Ascending aorta (tissue), 2 donors: ENCODE results near the gene EXOSC9. TPM values are rescaled to one million over a fixed set of nuclear protein-coding genes. Genes with fewer than 3 reads are reported as not detected.

Experiments
- DNase-seq, 2 donors: peaks; one replicate each; pipeline ENCODE4 v3.0.0-alpha.2; 2019; ENCODE audit warnings: low spot score in 2 of 2
- H3K27ac ChIP-seq, 2 donors: fragments of 200-600 bp; sonication (generic); one replicate each; pipeline ENCODE4 v1.5.1; 2016 to 2017; ENCODE audit warnings: mild to moderate bottlenecking in 1 of 2
- H3K27me3 ChIP-seq: fragments of 200-600 bp; sonication (generic); one replicate; pipeline ENCODE4 v1.5.1; 2017
- H3K36me3 ChIP-seq, 2 donors: fragments of 200-600 bp; sonication (generic); one replicate each; pipeline ENCODE4 v1.5.1; 2016
- H3K4me1 ChIP-seq, 2 donors: fragments of 200-600 bp; sonication (generic); one replicate each; pipeline ENCODE4 v1.5.1; 2016 to 2017; ENCODE audit warnings: mild to moderate bottlenecking in 1 of 2
- H3K4me3 ChIP-seq, 2 donors: fragments of 200-600 bp; sonication (generic); one replicate each; pipeline ENCODE4 v1.5.1; 2016 to 2017; ENCODE audit warnings: mild to moderate bottlenecking in 1 of 2
- H3K9me3 ChIP-seq, 2 donors: fragments of 200-600 bp; sonication (generic); one replicate each; pipeline ENCODE4 v1.5.1; 2016
- CTCF ChIP-seq, 3 experiments: fragments of 200-600 bp in 2 of 3; fragments of 450-650 bp in 1 of 3; sonication (generic) in 2 of 3; IDR thresholded peaks; one replicate each; pipeline ENCODE4 v1.5.1; 2016 to 2019; ENCODE audit warnings: antibody characterized with exemption in 3 of 3, mild to moderate bottlenecking in 1 of 3, moderate library complexity in 1 of 3
- intact Hi-C: fragments of 100-400 bp; cut with DNase I; formaldehyde crosslinking; loops from one replicate; pipeline ENCODE4 v1.15.1; 2023
- total RNA-seq: library from RNA; depleted of rRNA; stranded (reverse); fragments of >200 nt; gene quantifications from one replicate; pipeline ENCODE4 v1.1.0, GENCODE V29; 2016

EXOSC9 gene
- total RNA-seq, 1 donor from 2014 or later = 11.9 TPM

DNA sequence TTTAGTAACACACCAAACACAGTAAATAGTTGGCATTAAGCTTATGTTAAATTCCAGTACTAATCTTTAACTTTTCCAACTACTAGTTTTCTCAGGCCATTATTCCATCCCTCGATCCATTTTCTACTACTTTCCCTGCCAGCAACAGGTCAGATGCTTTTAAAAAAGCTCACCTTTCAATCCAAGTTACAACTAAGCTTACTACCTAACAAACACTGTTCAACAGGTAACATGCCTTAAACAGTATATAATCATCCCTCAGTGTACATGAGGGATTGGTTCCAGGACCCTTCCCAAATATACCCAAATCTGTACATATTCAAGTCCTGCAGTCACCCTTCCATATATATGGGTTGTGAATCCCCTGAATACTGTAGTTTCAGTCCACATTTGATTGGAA is 17.1 kb downstream of the EXOSC9 start:
- Histone ChIP-seq H3K27ac (no peak overlapping the region), H3K9me3 (no peaks in the 10 kb centered on the region), H3K36me3 (peaks cover 30 to 48% of the 10 kb centered on the region in 2 donors), H3K4me3 (no peak overlapping the region), H3K27me3 (no peaks in the 10 kb centered on the region), H3K4me1 (peaks cover 1 to 2% of the 10 kb centered on the region in 2 donors)
- intact Hi-C loops = no loop called here
- no peak for TF ChIP-seq CTCF (IDR thresholded peaks at IDR 0.05)
- DNase-seq = no peak

DNA sequence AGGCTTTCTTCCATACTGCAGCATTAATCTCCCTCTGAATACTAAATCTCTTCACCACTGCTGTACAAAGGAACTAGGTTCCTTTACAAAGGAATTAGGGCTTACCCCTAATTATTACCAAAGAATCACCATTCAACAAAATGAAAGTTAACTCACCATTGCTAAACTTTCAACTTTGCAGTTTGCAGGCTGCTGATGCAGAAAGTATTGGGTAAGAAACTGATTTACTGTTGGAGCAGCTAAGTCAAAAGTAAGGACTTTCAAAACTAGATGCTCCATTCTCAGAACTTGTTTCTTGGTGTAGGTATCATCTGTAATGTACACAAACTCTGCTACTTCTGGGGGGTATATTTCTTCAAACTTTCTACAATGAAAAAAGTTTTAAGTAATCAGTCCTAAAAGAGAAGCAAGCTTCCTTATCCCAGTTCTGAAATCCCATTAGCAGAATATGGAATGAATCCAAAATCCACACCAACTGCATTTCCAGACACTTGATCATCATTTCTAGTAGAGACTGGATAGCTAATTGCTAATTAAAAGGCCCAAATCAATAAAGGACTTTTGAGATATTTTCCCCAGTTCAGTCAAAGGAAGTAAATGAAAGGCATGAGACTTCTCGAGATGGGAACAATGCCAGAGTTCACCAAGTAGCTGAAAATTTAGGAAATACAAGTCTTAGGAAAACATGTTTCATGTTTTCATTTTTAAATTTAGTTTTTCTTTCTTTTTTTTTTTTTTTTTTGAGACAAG is 18.3 kb downstream of the EXOSC9 start:
- Histone ChIP-seq H3K9me3 (no peaks in the 10 kb centered on the region), H3K4me1 (peaks cover 4 to 6% of the 10 kb centered on the region in 2 donors), H3K36me3 (peaks cover 22 to 37% of the 10 kb centered on the region in 2 donors), H3K4me3 (no peak overlapping the region), H3K27me3 (no peaks in the 10 kb centered on the region), H3K27ac (no peak overlapping the region)
- DNase-seq = no peak
- no peak for TF ChIP-seq CTCF (IDR thresholded peaks at IDR 0.05)
- intact Hi-C loops = loop anchor here (1.0 kb wide), 1 partner anchor 18 kb away; the partner anchor contains the start of gene EXOSC9

- peaks cover 4 to 6% of the 10 kb centered on the region in 2 donors for H3K4me1 ChIP-seq
- TF ChIP-seq CTCF (IDR thresholded peaks at IDR 0.05) = no peak
- H3K36me3 ChIP-seq = peaks cover 5 to 19% of the 10 kb centered on the region in 2 donors
- intact Hi-C loops = loop anchor here (2.0 kb wide), 1 partner anchor 49 kb away; the partner anchor contains the start of gene BBS7
- no peaks in the 10 kb centered on the region for H3K27me3 ChIP-seq
- no peak overlapping the region for H3K27ac ChIP-seq
- H3K9me3 ChIP-seq = no peaks in the 10 kb centered on the region
- H3K4me3 ChIP-seq = no peak overlapping the region
- no peak for DNase-seq
Measured at GRCh38 chr4:121822047-121822446, 20.9 kb downstream of the EXOSC9 start.

GRCh38 chr4:121822796-121823504 is 21.8 kb downstream of the EXOSC9 start:
- H3K4me3 ChIP-seq = peak overlapping the region; percentile 68 to 76
- intact Hi-C loops = loop anchor here (1.0 to 2.0 kb wide), 2 partner anchors 22 to 48 kb away; partner anchors contain the start of genes BBS7 and EXOSC9
- no peaks in the 10 kb centered on the region for H3K9me3 ChIP-seq
- DNase-seq = no peak
- H3K36me3 ChIP-seq = peaks cover 5 to 20% of the 10 kb centered on the region in 2 donors
- no peaks in the 10 kb centered on the region for H3K27me3 ChIP-seq
- no peak overlapping the region for H3K27ac ChIP-seq
- peaks cover 4 to 6% of the 10 kb centered on the region in 2 donors for H3K4me1 ChIP-seq
- no peak for TF ChIP-seq CTCF (IDR thresholded peaks at IDR 0.05)

- intact Hi-C loops = loop anchor here (1.0 to 2.0 kb wide), 2 partner anchors 22 to 47 kb away; partner anchors contain the start of genes BBS7 and EXOSC9
- H3K9me3 ChIP-seq = no peaks in the 10 kb centered on the region
Measured at GRCh38 chr4:121823505-121824170, 22.5 kb downstream of the EXOSC9 start, which contains the start of gene CCNA2. Gene CCNA2 (minus strand): TSS chr4:121823883. CDS start chr4:121823628, 255 bp downstream.

More at GRCh38 chr4:121823505-121824170, 22.5 kb downstream of the EXOSC9 start, which contains the start of gene CCNA2:
- DNase-seq = peak; percentile 91 to 99
- Histone ChIP-seq H3K4me1 (peaks cover 4 to 6% of the 10 kb centered on the region in 2 donors), H3K27me3 (no peaks in the 10 kb centered on the region), H3K27ac (peak within 1 kb of the TSS; percentile 51 to 73), H3K4me3 (peak within 1 kb of the TSS; percentile 68 to 76), H3K36me3 (peaks cover 0 to 25% of the 10 kb centered on the region in 2 donors)
- peak in 1 of 3 experiments; percentile 16 for TF ChIP-seq CTCF (IDR thresholded peaks at IDR 0.05)
